HepG2 (cell line): ENCODE data around the gene KRT84. TPM values are rescaled to one million over a fixed set of nuclear protein-coding genes. Genes with fewer than 3 reads are reported as not detected.

Experiments
- ATAC-seq: fragments of 200-7000 bp; cut with Tn5 transposase; 3 replicates; pipeline ENCODE4 v1.9.1; 2020; ENCODE audit warnings: mild to moderate bottlenecking, moderate library complexity
- BruUV-seq: library from RNA; stranded (reverse); fragments of 400-500 nt; replicated peaks from 2 replicates; lab custom pipeline; 2021; lab: Mats Ljungman, UMichigan
- CTCF ChIA-PET: fragments of 300-600 bp; formaldehyde crosslinking; extraction: SDS; loops from one replicate; lab custom pipeline; 2021; ENCODE audit warnings: low total read pairs, inconsistent platforms, low intra/inter-chr PET ratio; lab: Yijun Ruan, JAX
- POLR2A ChIA-PET: fragments of 350-600 bp; sonication (Branson Sonifier 250); formaldehyde crosslinking; loops from one replicate; lab custom pipeline; 2020; ENCODE audit warnings: antibody characterized with exemption, inconsistent platforms; lab: Yijun Ruan, JAX
- DNase-seq: peaks from one replicate; pipeline ENCODE4 v3.0.0-alpha.2; 2015; ENCODE audit warnings: low spot score
- FAIRE-seq: peaks from 3 replicates; lab custom pipeline; 2011; peaks lifted over from hg19 to GRCh38; lab: Jason Lieb, UNC
- H2AFZ ChIP-seq: one replicate; pipeline ENCODE4 v1.6.1; 2011; ENCODE audit warnings: low read length, inconsistent platforms
- H3K27ac ChIP-seq: fragments of 300-600 bp; 3 replicates; pipeline ENCODE4 v1.8.0; 2011; ENCODE audit warnings: mixed run types, mild to moderate bottlenecking, mixed read lengths, low read length, inconsistent platforms; ENCODE audit not compliant: insufficient read depth; ENCODE audit errors: extremely low read length
- H3K27me3 ChIP-seq, 2 experiments: fragments of 200-600 bp in 1 of 2; 2 replicates in 1 of 2; 3 replicates in 1 of 2; pipeline versions ENCODE4 v1.6.0 to v1.8.0; 2011; ENCODE audit warnings: low read length in 2 of 2, mild to moderate bottlenecking in 2 of 2, moderate library complexity in 2 of 2, inconsistent platforms in 1 of 2; ENCODE audit not compliant: insufficient read depth in 2 of 2, control insufficient read depth in 1 of 2
- H3K36me3 ChIP-seq, 2 experiments: fragments of 200-600 bp in 1 of 2; replicated peaks in 1 of 2; 2 replicates in 1 of 2; 3 replicates in 1 of 2; pipeline versions ENCODE4 v1.5.1 to v1.8.0; 2011; ENCODE audit warnings: low read length in 2 of 2, inconsistent platforms in 1 of 2; ENCODE audit not compliant: insufficient read depth in 2 of 2, control insufficient read depth in 1 of 2
- H3K4me1 ChIP-seq: 2 replicates; pipeline ENCODE4 v1.5.1; 2012; ENCODE audit warnings: low read length, inconsistent platforms; ENCODE audit not compliant: insufficient read depth
- H3K4me2 ChIP-seq: 2 replicates; pipeline ENCODE4 v1.6.0; 2011; ENCODE audit warnings: low read depth, low read length, inconsistent platforms
- H3K4me3 ChIP-seq, 3 experiments: fragments of 200-600 bp in 1 of 3; sonication (generic), shearing (Covaris generic) in 1 of 3; replicated peaks in 1 of 3; 2 replicates each; pipeline ENCODE4 v1.5.1; 2011 to 2016; ENCODE audit warnings: low read length in 3 of 3, inconsistent platforms in 2 of 3, low read depth in 2 of 3, mild to moderate bottlenecking in 2 of 3, control low read depth in 1 of 3, mixed read lengths in 1 of 3; ENCODE audit not compliant: insufficient read depth in 1 of 3
- H3K79me2 ChIP-seq: one replicate; pipeline ENCODE4 v1.6.1; 2011; ENCODE audit warnings: low read length, inconsistent platforms; ENCODE audit not compliant: insufficient read depth
- H3K9ac ChIP-seq: 2 replicates; pipeline ENCODE4 v1.6.0; 2011; ENCODE audit warnings: mild to moderate bottlenecking, low read depth, low read length, inconsistent platforms; ENCODE audit not compliant: insufficient read depth
- H3K9me3 ChIP-seq: 2 replicates; pipeline ENCODE4 v1.5.1; 2012; ENCODE audit warnings: mild to moderate bottlenecking, low read length
- H4K20me1 ChIP-seq: 2 replicates; pipeline ENCODE4 v1.6.0; 2011; ENCODE audit warnings: inconsistent platforms, mild to moderate bottlenecking, low read length, moderate library complexity; ENCODE audit not compliant: insufficient read depth
- AGO1 ChIP-seq: fragments of 200-400 bp; formaldehyde crosslinking; IDR thresholded peaks from 2 replicates; pipeline ENCODE4 v1.6.1; 2017; ENCODE audit warnings: mild to moderate bottlenecking, low read depth, low read length, moderate library complexity; ENCODE audit not compliant: poor library complexity, severe bottlenecking
- CEBPB ChIP-seq: IDR thresholded peaks from 2 replicates; pipeline ENCODE4 v1.6.1; 2011; ENCODE audit warnings: low read depth, low read length, improper control_type of control experiment, borderline replicate concordance
- EEA1 ChIP-seq: sonication (generic); formaldehyde crosslinking; IDR thresholded peaks from 2 replicates; pipeline ENCODE4 v1.5.1; 2020; ENCODE audit warnings: mild to moderate bottlenecking, missing genetic modification reagents, borderline replicate concordance
- FLYWCH1 ChIP-seq: sonication (generic); formaldehyde crosslinking; IDR thresholded peaks from 2 replicates; pipeline ENCODE4 v1.8.1; 2023; ENCODE audit warnings: mild to moderate bottlenecking, missing genetic modification reagents
- MAFF ChIP-seq: IDR thresholded peaks from 2 replicates; pipeline ENCODE4 v1.6.1; 2011; ENCODE audit warnings: low read depth, low read length, improper control_type of control experiment
- NFIB ChIP-seq: sonication (generic); formaldehyde crosslinking; IDR thresholded peaks from 2 replicates; pipeline ENCODE4 v1.9.0; 2021; ENCODE audit warnings: missing genetic modification reagents, mild to moderate bottlenecking, borderline replicate concordance
- RFXANK ChIP-seq: IDR thresholded peaks from 2 replicates; pipeline ENCODE4 v1.6.1; 2016
- SATB2 ChIP-seq: sonication (generic); formaldehyde crosslinking; IDR thresholded peaks from 2 replicates; pipeline ENCODE4 v1.5.0; 2020; ENCODE audit warnings: missing genetic modification reagents
- TBX3 ChIP-seq: fragments of 450-650 bp; IDR thresholded peaks from 2 replicates; pipeline ENCODE4 v1.6.1; 2017; ENCODE audit warnings: antibody characterized with exemption, mild to moderate bottlenecking, inconsistent platforms, borderline replicate concordance
- ZKSCAN5 ChIP-seq: sonication (generic); formaldehyde crosslinking; IDR thresholded peaks from 2 replicates; pipeline ENCODE4 v1.5.1; 2020; ENCODE audit warnings: mild to moderate bottlenecking, missing genetic modification reagents
- WGBS: methylation state at CpG from one replicate; pipeline ENCODE4 v1.1.6; 2017; ENCODE audit warnings: low lambda C conversion rate; 5-methylcytosine and 5-hydroxymethylcytosine counted together
- in situ Hi-C: cut with HindIII; loops from 2 replicates; pipeline ENCODE4 v1.10.0; 2017; ENCODE audit warnings: low pct_unique_long_range_greater_than_20kb; ENCODE audit not compliant: extremely low pct_ligation_motif_present
- intact Hi-C: fragments of 100-400 bp; cut with micrococcal nuclease; formaldehyde crosslinking; loops from one replicate; pipeline ENCODE4 v1.10.0; 2022; ENCODE audit not compliant: unreplicated experiment
- polyA plus RNA-seq, 8 experiments: library from polyadenylated mRNA; depleted of rRNA in 3 of 8; stranded (reverse) in 7 of 8; unstranded in 1 of 8; fragments of >200 nt; fragmentation: Illumina TruSeq in 4 of 8; extraction: Trizol in 4 of 8; gene quantifications; 2 replicates each; pipeline versions ENCODE4 v1.2.1 to v1.2.3, GENCODE V29; 2011 to 2016; ENCODE audit warnings: low read depth in 4 of 8, missing spikeins in 1 of 8, mixed read lengths in 1 of 8; ENCODE audit not compliant: insufficient read depth in 1 of 8
- total RNA-seq, 5 experiments: library from RNA; depleted of rRNA; stranded (reverse); fragments of >200 nt; fragmentation: Illumina TruSeq; extraction: Trizol; gene quantifications; 2 replicates each; pipeline ENCODE4 v1.2.3, GENCODE V29; 2016; ENCODE audit warnings: low read depth in 1 of 5

KRT84 gene
- total and polyA plus RNA-seq, 2 of the 13 experiments (the other 11 are each of a cell fraction or from before 2014, with no cell fraction given) = not detected

- no peak overlapping the region for H3K4me3 ChIP-seq
- BruUV-seq = no TSS peak
- no peaks in the 10 kb centered on the region; the same call in 1 of the 2 replicates for H3K4me1 ChIP-seq
- FAIRE-seq (no peak), ATAC-seq (no peak), DNase-seq (no peak)
- WGBS = 72% methylated on average over 6 of the region's 6 CpGs
- H3K9ac ChIP-seq = no peak overlapping the region
- no peaks in the 10 kb centered on the region for H3K36me3 ChIP-seq
- TF ChIP-seq SATB2 (CRISPR knock-in tag) = no peak
- 0 out of 2 replicates have a peak, but pooled peaks have one; percentile 15 for TF ChIP-seq CEBPB
- TF ChIP-seq MAFF = no peak
- CTCF ChIA-PET = no interaction called here
- no peak overlapping the region for H3K4me2 ChIP-seq
- in situ Hi-C loops (no loop called here), intact Hi-C loops (no loop called here)
- H3K27me3 ChIP-seq = peaks cover 5 to 7% of the 10 kb centered on the region in 2 experiments; a peak in 3 of 5 replicates
- no peaks in the 10 kb centered on the region for H3K9me3 ChIP-seq
- no peaks in the 10 kb centered on the region for H3K79me2 ChIP-seq
- H4K20me1 ChIP-seq = no peaks in the 10 kb centered on the region
- POLR2A ChIA-PET = no interaction called here
- no peak overlapping the region for H3K27ac ChIP-seq
- H2AFZ ChIP-seq = no peak overlapping the region
Observed at GRCh38 chr12:52434760-52435530, 49.5 kb upstream of the KRT84 start.

GRCh38 chr12:52434081-52434733 is 48.8 kb upstream of the KRT84 start, which contains the start of gene KRT75:
KRT75 (minus strand) TSS chr12:52434371; CDS start chr12:52434304, 67 bp downstream.
- 57% methylated on average over 12 of the region's 20 CpGs for WGBS
- TF ChIP-seq AGO1 = no peak
- TF ChIP-seq EEA1 (CRISPR knock-in tag) = no peak
- TF ChIP-seq ZKSCAN5 = no peak
- no peak for TF ChIP-seq NFIB (CRISPR knock-in tag)
- TF ChIP-seq TBX3 = no peak
- TF ChIP-seq FLYWCH1 = no peak
- TF ChIP-seq RFXANK (CRISPR knock-in tag) = no peak
- Histone ChIP-seq H2AFZ (no peak within 1 kb of the TSS), H3K79me2 (no peaks in the 10 kb centered on the region), H3K4me2 (no peak within 1 kb of the TSS), H3K9ac (no peak within 1 kb of the TSS), H3K27me3 (peaks cover 5 to 7% of the 10 kb centered on the region in 2 experiments; a peak in 3 of 5 replicates), H3K9me3 (no peaks in the 10 kb centered on the region), H3K27ac (no peak within 1 kb of the TSS), H4K20me1 (no peaks in the 10 kb centered on the region), H3K36me3 (no peaks in the 10 kb centered on the region), H3K4me1 (no peaks in the 10 kb centered on the region; the same call in 1 of the 2 replicates), H3K4me3 (no peak within 1 kb of the TSS)
- FAIRE-seq = no peak
- in situ Hi-C loops = no loop called here
- no peak for DNase-seq
- intact Hi-C loops = no loop called here
- ATAC-seq = no peak
- CTCF ChIA-PET = no interaction called here
- no TSS peak for BruUV-seq
- POLR2A ChIA-PET = no interaction called here
